ENCODE data around the gene PFDN2. TPM values are rescaled to one million over a fixed set of nuclear protein-coding genes. Genes with fewer than 3 reads are reported as not detected.
A peak's percentile ranks its signal among the peaks of the same experiment; 100 is the strongest.

The PFDN2 gene
- total RNA-seq, 6 experiments from 2014 or later: 77.4 to 114 (median 92.8) TPM

DNA sequence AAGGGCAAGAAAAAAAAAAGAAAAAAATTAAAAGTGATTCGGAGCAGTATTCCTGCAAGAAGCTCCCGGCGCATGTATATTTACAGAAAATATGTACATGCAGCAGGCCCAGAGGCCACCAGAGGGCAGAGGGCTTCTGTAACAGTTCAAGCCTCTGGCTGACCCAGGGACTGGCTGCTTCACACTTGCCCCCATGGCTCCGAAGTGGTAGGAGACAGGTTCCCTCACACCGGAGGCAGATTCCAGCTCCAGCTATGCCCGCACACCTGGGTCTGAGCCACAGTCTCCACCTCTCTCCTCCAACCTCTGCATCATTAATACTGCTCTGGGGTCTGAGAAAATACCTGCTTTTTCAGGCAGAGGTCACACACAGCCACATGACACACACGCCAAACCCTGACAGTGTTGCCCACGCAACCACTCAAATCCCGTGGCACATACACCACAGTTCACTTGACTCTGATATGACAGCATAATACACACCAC is 45.9 kb downstream of the PFDN2 start:
- Mint-ChIP-seq H3K4me3 (no peak overlapping the region), H3K9me3 (no peaks in the 10 kb centered on the region), H3K36me3 (ENCODE audit: low read depth) (no peaks in the 10 kb centered on the region), H3K4me1 (ENCODE audit: low read depth) (peaks cover 5% of the 10 kb centered on the region; the same call in 1 of the 2 replicates), H3K27me3 (ENCODE audit: insufficient read depth) (peaks cover 3% of the 10 kb centered on the region), H3K27ac (no peak overlapping the region)
- DNase-seq: peak; percentile 28
- TF ChIP-seq, protein P1, sequence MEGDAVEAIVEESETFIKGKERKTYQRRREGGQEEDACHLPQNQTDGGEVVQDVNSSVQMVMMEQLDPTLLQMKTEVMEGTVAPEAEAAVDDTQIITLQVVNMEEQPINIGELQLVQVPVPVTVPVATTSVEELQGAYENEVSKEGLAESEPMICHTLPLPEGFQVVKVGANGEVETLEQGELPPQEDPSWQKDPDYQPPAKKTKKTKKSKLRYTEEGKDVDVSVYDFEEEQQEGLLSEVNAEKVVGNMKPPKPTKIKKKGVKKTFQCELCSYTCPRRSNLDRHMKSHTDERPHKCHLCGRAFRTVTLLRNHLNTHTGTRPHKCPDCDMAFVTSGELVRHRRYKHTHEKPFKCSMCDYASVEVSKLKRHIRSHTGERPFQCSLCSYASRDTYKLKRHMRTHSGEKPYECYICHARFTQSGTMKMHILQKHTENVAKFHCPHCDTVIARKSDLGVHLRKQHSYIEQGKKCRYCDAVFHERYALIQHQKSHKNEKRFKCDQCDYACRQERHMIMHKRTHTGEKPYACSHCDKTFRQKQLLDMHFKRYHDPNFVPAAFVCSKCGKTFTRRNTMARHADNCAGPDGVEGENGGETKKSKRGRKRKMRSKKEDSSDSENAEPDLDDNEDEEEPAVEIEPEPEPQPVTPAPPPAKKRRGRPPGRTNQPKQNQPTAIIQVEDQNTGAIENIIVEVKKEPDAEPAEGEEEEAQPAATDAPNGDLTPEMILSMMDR (IDR thresholded peaks at IDR 0.05): peak; percentile 79

DNA sequence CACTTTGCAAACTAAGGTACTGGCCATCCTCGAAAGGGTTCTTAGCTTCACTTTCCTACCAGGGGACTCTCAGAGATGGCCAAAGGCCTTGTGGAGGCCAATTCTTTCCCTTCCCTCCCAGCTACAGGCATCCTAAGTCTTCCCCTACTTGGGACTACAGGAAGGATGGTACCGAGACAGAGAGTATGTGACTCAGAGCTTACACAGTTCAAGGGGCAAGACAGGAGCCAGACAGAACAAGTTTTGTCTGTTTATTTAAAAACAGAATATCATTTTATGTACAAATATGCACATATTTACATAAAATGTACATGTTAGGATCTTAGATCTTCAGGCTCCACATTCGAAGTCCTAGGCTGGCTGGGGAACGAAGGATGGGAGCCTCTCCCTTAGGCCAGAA is 47.1 kb downstream of the PFDN2 start:
- H3K36me3 Mint-ChIP-seq (ENCODE audit: low read depth): no peaks in the 10 kb centered on the region
- H3K27me3 Mint-ChIP-seq (ENCODE audit: insufficient read depth): peaks cover 3% of the 10 kb centered on the region
- peaks cover 5% of the 10 kb centered on the region; the same call in 1 of the 2 replicates for H3K4me1 Mint-ChIP-seq (ENCODE audit: low read depth)
- TF ChIP-seq, protein P1 (IDR thresholded peaks at IDR 0.05): no peak
- H3K4me3 Mint-ChIP-seq: no peak overlapping the region
- no peaks in the 10 kb centered on the region for H3K9me3 Mint-ChIP-seq
- DNase-seq: no peak
- H3K27ac Mint-ChIP-seq: no peak overlapping the region

DNA sequence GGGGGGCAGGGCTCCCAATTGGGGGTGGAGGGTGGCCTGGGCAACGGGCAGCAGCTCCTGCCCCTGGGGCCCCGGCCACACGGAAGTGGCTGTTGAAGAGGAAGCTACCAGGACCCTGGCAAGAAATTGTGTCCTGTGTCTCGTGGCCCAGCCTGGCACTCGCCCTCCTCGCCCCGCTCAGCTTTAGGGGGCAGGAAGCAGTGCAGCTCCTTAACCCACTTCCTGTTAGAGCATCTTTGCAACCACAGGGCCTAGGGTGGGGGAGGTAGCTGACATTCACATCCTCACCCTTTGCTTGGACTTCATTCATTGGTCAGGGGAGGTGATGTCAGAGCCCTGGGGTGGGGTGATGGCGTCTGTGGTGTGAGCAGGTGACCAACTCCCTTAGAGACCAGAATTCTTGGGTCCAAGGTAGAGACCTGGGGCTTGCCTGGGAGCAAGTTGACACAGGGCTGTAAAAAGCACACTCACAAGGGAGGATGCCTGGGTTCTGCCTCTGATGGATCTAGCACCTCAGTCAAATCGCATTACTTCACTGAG is 48.0 kb downstream of the PFDN2 start, which contains the start of gene ARHGAP30:
Gene ARHGAP30 (minus strand): TSS at position 161 of the 540 bp plus-strand sequence. CDS start 267 bp downstream, outside the sequence.
- TF ChIP-seq, protein P1 (IDR thresholded peaks at IDR 0.05): no peak
- Mint-ChIP-seq H3K27me3 (ENCODE audit: insufficient read depth) (peaks cover 6% of the 10 kb centered on the region), H3K9me3 (no peaks in the 10 kb centered on the region), H3K4me1 (ENCODE audit: low read depth) (peaks cover 5% of the 10 kb centered on the region; the same call in 1 of the 2 replicates), H3K27ac (no peak within 1 kb of the TSS), H3K4me3 (no peak within 1 kb of the TSS), H3K36me3 (ENCODE audit: low read depth) (no peaks in the 10 kb centered on the region)
- no peak for DNase-seq

DNA sequence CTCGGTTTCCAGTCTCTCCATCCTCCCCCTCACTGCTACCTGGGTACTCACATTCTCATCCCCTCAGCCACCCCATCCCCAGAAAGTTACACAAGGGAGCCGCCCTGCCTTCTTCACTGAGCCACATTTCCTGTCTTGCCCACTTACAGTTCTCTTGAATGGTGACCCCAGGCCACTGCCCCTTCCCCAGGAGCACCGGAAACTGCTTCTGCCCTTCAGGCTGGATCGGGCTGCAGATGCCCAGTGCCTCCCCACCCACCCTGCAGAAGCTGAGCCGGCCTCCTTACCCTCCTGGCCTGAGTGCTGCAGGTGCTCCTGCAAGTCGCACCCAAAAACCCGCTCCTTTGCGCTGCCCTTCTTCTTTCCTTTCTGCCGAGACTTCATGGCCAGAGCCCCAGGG is 48.6 kb downstream of the PFDN2 start:
- no peak overlapping the region for H3K4me3 Mint-ChIP-seq
- H3K27ac Mint-ChIP-seq: no peak overlapping the region
- H3K4me1 Mint-ChIP-seq (ENCODE audit: low read depth): peaks cover 5% of the 10 kb centered on the region; the same call in 1 of the 2 replicates
- H3K9me3 Mint-ChIP-seq: no peaks in the 10 kb centered on the region
- H3K27me3 Mint-ChIP-seq (ENCODE audit: insufficient read depth): peaks cover 11% of the 10 kb centered on the region
- TF ChIP-seq, protein P1 (IDR thresholded peaks at IDR 0.05): no peak
- DNase-seq: no peak
- no peaks in the 10 kb centered on the region for H3K36me3 Mint-ChIP-seq (ENCODE audit: low read depth)

DNA sequence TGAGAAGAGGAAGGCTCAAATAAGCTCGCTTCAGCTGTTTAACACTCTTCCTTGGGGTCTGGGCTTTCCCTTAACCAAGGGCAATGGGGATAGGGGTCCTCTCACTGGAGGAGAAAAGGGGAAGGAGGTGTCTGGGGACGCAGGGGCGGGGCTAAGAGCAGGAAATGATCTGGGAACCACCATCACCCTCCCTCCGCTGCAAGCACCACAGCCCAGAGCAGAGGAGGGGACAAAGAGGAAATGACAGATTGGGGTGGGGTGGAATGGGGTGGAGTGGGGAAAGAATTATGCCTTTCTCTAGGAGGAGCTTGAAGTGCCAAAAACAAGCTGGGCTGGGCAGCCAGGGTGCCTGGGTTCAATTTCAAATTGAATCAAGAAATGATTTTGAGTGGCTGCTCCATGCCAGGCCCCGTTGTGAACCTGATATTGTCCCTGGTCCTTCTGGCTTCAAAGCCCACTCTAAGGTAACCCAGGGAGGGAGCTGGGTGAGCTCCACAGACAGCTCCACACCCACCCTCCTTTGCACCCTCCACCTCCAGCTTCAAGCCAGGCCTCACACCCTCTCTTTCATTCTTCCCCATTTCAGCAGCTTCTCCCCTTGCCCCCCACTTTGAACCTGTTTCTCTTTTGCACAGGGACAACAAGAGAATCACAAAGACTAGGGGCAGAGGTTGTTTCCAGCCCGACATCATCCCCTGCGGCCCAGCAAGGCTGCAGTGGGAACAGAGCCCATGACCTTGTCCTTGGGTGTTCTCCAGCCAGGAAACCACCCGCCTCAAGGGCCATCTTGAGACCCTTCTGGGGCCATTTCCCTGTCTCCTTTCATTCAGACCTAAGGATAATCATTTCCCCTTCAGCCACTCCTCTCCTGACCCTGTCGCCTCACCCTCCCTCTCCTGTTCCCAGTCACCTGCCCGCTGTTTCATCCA is 49.3 kb downstream of the PFDN2 start:
- Mint-ChIP-seq H3K36me3 (ENCODE audit: low read depth) (no peaks in the 10 kb centered on the region), H3K27me3 (ENCODE audit: insufficient read depth) (peaks cover 14% of the 10 kb centered on the region), H3K27ac (no peak overlapping the region), H3K4me3 (no peak overlapping the region), H3K9me3 (no peaks in the 10 kb centered on the region), H3K4me1 (ENCODE audit: low read depth) (peaks cover 5% of the 10 kb centered on the region; the same call in 1 of the 2 replicates)
- DNase-seq: no peak
- TF ChIP-seq, protein P1 (IDR thresholded peaks at IDR 0.05): no peak

Measured in HFFc6 (cell line).